Epidermal melanocyte (primary cell): ENCODE data around the gene LRRC26.

Experiments used
- DNase-seq: peaks from one replicate; pipeline ENCODE4 v3.0.0; 2011; ENCODE audit warnings: low spot score; ENCODE audit not compliant: insufficient read length

The LRRC26 gene

DNA sequence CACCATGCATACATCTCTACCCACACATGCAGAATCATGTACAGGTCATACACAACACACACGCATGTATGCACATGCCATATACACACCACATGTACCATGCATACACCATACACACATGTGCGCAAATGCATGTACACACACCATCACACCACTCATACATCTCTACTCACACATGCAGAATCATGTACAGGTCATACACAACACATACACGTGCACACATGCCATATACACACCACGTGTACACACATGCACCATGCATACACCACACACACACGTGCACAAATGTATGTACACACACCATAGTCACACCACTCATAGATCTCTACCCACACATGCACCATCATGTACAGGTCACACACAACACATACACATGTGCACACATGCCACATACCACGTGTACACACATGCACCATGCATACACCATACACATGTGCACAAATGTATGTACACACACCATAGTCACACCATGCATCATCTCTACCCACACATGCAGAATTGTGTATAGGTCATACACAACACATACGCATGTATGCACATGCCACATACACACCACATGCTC is 16.9 kb downstream of the LRRC26 start:
- DNase-seq = no peak

DNA sequence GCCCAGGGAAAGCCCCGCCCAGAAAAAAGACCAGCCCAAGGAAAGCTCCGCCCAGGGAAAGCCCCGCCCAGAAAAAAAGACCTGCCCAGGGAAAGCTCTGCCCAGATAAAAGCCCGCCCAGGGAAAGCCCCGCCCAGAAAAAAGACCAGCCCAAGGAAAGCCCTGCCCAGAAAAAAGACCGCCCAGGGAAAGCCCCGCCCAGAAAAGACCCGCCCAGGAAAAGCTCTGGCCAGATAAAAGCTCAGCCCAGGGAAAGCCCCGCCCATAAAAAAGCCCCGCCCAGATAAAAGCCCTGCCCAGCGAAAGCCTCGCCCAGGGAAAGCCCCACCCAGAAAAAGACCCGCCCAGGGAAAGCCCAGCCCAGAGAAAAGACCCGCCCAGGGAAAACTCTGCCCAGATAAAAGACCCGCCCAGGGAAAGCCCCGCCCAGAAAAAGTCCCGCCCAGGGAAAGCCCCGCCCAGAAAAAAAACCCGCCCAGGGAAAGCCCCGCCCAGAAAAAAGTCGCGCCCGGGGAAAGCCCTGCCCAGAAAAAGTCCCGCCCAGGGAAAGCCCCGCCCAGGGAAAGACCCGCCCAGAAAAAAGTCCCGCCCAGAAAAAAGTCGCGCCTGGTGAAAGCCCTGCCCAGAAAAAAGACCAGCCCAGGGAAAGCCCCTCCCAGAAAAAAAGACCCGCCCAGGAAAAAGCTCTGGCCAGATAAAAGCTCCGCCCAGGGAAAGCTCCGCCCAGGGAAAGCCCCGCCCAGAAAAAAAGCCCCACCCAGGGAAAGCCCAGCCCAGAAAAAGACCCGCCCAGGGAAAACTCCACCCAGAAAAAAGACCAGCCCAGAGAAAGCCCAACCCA is 19.0 kb downstream of the LRRC26 start:
- no peak for DNase-seq

DNA sequence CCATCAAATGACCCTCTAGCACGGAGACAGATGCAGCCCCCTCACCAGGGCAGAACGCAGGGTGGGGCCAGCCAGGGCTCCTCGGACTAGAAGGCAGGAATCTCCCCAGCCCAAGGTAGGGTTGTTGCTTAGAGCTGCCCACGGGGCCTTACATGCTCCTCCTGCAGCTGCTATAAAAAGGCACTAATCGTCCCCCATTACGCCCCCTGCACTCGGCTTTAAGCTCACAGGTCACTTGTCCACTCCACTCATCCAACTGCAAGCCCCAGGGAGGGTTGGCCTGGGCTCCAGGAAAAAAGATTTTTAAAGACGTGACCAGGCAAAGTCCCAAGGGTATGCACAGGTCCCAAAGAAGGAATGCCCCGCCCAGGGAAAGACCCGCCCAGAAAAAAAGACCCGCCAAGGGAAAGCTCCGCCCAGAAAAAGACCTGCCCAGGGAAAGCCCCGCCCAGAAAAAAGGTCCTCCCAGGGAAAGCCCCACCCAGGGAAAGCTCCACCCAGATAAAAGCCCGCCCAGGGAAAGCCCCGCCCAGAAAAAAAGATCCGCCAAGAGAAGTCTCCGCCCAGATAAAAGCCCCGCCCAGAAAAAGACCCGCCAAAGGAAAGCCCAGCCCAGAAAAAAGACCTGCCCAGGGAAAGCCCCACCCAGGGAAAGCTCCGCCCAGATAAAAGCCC is 19.8 kb downstream of the LRRC26 start:
- no peak for DNase-seq

DNA sequence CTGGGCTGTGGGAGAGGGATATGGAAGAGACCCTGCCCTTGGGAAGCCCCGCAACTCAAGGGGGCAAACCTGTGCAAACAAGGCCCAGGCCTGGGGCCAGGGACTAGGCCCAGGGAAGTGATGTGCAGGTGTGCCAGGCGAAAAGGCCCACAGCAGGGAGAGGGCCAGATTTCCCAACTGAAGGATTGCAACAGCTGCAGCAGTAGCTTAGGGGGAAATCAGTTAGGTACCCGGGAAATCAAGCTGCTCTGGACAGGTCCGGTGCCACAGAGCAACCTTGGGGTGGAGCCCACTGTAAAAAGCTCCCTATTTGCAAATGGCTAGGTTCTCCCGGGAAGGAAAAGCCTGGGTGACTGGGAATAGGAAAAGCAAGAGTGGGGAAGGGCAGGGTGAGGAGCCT is 20.5 kb downstream of the LRRC26 start:
- no peak for DNase-seq

DNA sequence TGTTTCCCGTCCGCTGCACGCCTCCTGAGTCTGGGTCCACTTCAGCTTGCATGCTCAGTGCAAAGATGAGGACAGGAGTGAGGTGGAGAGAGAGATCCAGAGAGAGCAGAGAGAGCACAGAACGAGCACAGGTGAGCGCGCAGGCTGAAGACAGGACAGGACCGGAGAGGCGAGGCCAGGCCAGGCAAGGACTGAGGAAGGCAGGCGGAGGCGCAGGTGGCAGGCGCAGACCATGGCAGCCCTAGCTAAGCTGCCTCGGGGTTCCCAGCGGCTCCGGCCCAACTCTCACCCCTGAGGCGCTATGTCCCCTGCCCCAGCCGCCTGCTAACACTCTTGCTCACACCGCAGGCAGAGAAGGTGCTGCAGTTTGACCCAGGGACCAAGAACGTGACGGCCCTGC is 21.2 kb downstream of the LRRC26 start:
- DNase-seq = no peak

DNA sequence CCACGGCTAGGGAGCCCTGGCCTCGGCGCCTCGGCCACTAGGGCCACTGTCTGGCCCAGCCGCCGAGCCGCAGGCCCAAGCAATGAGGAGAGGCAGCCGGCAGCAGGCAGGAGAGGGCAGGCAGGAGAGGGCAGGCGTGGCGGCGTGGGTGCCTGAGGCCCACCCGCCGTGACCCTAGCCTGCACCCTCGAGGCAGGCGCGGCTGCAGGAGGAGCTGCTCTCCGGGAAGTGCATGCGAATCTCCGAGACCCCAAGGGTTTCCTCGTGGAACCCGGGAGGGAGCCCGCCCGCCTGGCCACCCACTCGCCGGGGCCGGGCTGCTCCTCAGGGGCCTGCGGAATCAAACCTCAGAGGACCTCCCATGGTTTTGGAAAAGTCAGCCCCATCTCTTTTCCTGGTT is 21.6 kb downstream of the LRRC26 start:
- no peak for DNase-seq

DNA sequence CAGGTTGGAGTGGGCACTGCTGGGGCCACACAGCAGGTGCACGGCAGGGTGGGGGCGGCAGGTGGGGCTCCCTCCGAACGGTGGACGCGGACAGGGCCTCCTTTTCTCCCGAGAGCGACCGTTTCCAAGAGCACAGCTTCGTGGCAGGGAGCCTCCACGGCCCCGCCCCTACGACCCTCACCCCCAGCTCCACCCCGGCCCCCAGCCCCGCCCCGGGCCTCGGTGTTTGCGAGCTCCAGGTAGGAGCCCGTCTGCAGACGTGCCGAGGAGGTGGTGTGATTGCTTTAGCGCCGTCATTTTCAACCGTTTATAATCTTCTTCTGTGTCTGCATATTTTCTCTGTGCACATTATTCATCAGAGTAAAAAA is 22.1 kb downstream of the LRRC26 start:
- DNase-seq = no peak

DNA sequence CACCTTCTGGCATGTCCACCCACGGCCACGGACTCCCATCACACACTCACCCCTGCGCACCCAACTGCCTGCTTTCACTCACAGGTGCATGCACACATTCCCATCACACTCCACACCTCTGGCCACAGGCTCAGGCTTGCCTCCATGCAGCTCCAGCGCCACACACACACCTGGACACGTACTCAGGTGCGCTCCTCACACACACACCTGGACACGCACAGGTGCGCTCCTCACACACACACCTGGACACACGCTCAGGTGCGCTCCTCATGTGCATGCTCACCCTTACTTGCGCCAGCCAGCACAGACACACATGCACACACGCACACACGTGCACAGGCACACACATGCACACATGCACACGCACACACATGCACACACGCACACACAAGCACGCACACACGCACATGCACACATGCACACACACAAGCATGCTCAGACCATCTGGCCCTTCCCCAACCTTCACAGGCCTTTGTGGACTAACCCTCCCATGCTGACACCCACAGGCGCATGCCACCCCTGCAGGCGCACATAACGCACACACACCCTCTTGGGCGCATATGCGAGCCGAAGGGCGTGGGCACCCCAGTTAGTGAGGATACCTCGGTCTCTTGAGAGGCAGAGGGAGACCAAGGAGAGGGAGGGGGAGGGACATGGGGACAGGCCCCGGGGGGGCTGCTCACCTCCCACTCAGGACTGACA is 22.6 kb downstream of the LRRC26 start:
- DNase-seq = no peak

DNA sequence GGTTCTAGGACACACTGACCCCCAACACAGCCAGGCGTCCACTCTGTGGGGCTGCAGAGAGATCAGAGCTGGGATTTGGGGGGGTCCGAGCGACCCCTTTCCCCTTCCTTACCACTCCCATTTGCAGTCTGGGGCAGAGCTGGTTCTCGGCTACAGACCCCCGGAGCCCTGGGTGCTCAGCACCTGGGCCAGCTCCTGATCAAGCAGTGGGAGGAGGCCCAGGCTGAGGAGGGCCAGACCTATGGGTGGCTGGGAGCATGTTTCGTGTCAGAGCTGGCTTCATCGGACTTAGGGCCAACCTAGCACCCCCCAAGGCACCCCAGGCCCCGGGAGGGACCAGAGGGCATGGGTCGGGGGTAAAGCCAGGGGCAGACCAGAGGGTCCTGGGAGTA is 23.3 kb downstream of the LRRC26 start:
- DNase-seq = no peak

DNA sequence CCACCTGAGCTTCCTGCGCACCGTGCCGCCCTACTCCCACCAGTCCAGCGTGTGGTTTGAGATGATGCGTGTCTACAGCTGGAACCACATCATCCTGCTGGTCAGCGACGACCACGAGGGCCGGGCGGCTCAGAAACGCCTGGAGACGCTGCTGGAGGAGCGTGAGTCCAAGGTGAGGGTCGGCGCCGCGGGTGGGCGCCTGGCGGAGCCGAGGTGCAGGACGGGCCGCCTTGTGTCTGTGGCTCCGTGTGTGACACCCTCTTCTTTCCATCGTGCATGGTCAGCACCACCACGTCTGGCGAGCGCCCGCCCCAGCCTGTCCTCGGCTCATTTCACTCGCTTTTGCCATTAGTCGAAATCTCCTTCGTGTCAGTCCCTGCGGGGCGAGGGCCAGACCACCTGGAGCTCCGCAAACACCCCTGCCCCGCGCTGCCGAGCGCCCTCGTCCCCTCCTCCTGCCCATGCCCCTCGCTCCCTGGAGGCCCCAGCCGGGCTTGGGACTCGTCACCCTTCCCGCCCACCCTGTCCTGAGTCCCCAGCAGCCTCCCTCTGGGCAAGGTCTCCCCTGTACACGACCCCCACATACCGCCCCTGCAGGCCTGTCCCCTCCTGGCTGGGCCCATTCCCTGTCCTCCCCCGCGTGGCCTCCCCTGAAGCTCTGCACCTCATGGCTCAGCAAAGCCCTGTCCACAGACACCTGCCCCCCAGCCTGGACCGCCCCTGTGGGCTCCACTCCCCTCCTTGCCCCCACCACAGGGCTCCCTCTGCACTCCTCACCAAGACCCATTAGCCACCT is 23.9 kb downstream of the LRRC26 start:
- DNase-seq = no peak

DNA sequence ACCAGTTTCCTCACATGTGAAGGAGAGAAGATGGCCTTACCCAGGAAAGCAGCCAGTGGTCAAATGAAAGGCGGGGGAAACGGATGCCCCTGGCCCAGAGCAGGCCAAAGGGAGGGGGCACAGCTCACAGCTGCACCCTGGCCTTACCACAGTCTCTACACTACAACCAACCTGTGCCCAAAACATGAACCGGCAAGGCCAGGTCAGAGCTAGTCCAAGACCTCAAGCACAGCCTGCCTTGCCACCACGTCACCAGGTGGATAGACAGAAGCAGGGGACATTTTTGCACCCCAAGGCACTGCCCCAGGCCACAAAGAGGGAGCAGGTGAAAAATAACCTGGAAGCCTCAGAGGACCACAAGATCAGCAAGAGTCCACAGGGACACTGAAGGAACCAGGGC is 26.4 kb downstream of the LRRC26 start:
- DNase-seq = no peak

DNA sequence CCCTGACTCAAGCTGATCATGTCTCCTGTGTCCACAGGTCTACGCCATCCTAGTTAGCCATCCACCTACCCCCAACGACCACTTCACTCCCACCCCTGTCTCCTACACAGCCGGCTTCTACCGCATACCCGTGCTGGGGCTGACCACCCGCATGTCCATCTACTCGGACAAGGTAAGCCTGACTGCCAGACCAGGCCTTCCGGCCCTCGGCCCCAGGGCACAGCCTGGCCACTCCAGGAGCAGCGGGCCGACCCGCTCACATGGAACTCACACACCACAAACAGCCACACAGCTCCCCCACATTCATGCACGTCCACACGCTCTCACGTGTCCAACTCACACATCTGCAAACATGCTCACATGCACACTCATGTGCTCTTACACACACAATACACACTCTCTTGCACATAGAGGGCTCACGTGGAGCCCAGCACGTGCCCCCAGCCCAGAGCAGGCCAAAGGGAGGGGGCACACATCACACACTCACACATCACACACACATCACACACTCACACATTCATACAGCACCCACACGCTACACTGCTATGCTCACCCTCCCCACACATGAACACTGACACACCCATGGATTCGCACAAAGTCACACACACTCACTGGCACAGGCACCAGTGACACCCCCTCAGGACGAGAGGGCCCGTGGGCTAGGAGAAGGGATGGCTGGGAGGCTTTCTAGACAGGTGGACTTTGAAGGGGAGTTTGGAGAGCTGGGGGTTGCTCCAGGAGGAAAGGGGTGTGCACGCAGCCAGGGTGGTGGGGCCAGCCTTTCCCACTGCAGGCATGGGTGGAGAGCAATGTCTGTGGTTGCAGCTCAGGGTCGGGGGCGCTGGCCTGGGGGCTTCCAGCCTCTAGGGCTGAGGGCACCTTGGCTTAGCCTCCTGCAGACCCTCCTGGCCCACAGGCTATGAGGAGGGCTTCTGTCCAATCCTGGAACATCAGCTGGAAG is 27.6 kb downstream of the LRRC26 start:
- no peak for DNase-seq

DNA sequence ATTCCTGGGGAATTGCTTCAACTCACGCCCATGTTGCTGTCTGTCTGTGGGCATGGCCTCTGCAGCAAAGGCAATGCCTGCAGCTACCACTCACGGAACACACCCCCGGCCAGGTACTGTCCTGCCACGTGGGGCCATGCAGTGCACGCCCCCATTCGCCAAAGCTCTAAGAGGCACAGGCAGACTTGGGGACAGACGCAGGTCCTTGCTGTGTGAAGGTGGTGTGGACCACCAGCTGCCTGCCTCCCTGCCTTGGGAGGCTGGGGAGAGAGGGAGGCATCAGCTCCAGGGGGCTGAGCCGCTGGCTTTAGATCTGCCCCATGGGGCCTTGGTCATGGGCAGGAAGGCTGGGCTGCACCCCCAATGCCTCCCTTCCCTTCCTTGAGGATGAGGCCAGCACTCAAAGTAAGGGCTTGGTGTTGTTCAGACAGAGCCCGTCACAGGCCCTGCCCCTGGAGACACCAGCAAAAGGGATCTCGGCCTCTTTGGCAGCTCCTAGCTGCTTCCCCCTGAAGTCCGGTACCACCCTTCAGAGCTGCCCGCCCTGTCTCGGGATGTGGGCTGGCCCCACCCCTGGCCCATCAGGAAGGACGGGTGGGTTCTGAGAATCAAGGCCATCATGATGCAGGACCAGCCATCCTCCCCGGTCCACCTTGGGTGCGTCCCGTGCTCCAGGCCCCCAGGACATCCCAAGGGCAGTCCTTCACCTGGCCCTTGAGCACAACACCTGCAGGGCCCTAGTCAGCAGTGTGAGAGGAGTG is 28.6 kb downstream of the LRRC26 start:
- no peak for DNase-seq

DNA sequence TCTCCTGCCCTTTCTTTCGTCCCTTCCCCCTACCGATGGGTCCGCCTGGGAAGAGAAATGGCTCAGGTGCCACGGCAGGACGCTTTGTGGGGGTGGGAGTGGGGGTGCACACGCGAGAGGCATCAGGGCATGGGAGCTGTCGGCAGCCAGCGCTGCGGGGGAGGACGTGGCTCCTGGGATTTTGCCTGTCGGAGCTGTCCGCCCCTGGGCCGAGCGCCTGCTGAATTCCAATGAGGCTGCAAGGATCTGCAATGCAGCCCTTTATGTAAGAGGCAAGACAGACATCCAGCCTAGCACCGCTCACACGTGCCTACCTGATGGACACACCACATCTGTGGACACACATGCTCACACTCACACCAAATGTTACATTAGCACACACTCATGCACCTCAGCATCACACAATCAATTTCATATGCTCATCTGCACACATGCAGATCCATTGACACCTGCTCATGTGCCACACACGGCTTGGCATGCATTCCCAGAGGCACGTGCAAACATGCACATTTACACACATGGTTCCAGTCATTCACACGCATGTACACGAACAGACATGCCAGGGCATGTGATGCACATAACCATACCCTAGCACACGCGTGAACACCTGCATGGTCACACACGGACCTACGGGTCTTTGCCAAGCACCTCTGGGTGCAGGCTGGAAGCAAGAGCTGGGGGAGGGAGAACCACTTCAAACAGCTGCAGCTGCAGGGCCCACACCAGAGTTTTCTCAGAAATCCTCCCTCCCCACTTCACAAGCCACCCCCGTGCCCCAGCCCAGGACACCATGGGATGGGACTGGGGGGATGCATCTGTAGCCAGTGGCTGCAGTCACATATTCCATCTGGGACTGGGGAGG is 29.5 kb downstream of the LRRC26 start:
- DNase-seq = no peak

DNA sequence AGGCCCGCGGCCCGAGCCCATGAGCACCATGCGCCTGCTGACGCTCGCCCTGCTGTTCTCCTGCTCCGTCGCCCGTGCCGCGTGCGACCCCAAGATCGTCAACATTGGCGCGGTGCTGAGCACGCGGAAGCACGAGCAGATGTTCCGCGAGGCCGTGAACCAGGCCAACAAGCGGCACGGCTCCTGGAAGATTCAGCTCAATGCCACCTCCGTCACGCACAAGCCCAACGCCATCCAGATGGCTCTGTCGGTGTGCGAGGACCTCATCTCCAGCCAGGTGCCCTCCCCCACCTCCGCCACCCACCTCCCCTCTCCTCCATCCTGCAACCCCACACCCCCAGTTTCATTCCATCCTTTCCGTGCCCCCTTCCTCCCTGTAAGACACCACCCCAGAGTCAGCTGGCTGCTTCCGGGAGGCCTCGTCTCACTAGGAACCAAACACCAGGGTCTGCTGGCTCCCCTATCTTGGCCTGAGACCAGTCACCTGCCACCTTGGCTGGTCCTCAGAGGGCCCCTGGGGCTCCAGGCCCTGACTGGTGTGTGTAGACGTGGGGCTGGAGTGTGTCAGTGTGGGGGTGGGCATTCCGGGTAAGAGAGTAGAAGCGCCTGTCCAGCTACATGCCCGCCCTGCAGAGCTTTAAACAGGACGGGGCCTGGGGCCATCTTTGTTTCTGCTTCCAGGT is 30.2 kb downstream of the LRRC26 start:
- DNase-seq = no peak

DNA sequence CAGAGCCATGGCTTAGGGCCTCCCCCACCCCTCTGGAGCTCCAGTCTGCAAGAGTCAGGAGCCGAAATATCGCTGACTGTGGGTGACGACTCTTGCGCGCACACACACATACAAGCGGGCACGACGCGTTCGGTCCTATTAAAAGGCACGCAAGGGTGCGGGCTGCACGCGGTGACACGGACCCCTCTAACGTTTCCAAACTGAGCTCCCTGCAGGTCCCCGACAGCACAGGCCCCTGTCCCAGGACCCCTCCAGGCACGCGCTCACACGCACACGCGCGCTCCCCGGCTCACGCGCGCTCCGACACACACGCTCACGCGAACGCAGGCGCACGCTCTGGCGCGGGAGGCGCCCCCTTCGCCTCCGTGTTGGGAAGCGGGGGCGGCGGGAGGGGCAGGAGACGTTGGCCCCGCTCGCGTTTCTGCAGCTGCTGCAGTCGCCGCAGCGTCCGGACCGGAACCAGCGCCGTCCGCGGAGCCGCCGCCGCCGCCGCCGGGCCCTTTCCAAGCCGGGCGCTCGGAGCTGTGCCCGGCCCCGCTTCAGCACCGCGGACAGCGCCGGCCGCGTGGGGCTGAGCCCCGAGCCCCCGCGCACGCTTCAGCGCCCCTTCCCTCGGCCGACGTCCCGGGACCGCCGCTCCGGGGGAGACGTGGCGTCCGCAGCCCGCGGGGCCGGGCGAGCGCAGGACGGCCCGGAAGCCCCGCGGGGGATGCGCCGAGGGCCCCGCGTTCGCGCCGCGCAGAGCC is 31.0 kb downstream of the LRRC26 start, which contains the start of gene GRIN1:
GRIN1 (plus strand) TSS at position 433 of the 746 bp plus-strand sequence. CDS start 333 bp downstream, outside the sequence.
- peak; percentile 61 for DNase-seq
